HG03565 (cell line): ENCODE data around the gene CES3.
"Not testable (repeated sequence)": the region's sequence is repeated elsewhere in the genome, so short reads cannot be mapped to it uniquely, and the experiment has no call there.

Experiments
- ATAC-seq: cut with Tn5 transposase; IDR thresholded peaks from one replicate; pipeline ENCODE4 v1.9.1; 2021; ENCODE audit warnings: mild to moderate bottlenecking, moderate library complexity; ENCODE audit not compliant: unreplicated experiment

CES3 gene

DNA sequence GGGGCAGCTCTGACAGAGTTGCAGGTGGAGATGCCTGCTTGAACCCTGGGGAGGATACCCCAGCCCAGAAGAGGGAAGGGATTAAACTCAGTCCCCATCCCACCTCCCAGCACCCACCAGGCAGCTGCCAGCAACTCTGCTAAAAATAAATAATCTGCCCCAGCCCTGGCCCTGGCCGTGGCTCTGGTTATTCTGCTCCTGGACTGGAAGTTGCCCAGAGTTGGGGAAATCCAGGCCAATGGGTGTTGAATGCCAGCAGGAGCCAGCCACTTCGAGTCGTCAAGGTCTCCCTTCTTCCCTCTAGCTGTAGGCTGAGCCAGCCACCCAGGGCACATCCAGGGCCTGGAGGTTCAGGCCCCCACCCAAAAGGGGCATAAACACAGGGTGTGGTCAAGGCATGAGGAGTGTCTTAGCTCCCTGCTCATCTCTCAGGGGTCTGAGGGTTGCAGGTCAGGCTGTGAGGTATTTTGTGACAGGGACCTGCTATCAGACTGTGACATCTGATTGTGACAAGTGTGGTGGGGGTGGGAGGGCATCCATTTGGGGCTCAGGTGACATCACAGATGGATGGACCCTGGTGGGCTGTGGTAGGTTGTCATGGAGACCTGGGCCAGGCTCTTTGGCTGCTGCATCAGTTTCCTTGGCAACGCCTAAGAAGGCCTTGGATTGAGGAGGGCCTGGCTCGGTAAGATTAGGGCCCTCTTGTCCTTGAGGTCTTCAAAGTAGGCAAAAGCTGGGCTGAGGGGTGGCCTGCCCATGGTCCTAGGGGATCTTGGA is 34.7 kb upstream of the CES3 start:
- ATAC-seq = no peak

GRCh38 chr16:66926961-66927436 is 34.1 kb upstream of the CES3 start:
- ATAC-seq = no peak

DNA sequence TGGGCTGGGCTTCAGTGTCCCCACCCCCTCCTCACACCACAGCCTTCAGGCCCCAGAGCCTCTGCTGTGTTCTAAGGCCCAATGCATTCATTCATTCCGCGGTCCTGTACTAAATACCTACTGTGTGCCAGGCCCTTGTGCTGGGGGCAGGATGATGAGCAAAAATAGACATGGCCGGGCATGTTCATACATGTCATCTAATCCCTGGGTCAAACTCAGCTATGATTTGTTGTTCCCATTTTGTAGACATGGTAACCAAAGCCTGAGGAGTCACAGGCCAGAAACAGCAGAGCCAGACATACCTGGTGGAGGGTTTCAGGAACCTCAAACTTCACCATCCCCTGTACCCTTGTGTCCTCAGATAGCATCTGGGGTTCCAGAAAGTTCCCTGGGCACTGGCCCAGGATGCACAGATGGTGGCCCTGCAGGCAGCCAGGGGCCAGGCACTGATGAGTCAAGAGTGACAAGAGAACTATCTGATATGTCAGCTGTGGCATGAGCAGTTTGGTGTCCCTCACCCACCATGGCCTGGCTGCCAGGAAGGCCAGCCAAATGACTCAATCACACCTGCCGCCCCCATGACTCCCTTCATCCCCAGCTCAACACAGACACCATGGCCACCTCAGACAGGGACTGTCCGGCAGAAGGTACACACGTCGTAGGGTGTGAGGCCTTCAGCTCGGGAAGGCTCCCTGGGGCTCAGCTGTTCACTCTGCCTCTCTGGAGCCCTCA is 33.0 kb upstream of the CES3 start:
- ATAC-seq = no peak

DNA sequence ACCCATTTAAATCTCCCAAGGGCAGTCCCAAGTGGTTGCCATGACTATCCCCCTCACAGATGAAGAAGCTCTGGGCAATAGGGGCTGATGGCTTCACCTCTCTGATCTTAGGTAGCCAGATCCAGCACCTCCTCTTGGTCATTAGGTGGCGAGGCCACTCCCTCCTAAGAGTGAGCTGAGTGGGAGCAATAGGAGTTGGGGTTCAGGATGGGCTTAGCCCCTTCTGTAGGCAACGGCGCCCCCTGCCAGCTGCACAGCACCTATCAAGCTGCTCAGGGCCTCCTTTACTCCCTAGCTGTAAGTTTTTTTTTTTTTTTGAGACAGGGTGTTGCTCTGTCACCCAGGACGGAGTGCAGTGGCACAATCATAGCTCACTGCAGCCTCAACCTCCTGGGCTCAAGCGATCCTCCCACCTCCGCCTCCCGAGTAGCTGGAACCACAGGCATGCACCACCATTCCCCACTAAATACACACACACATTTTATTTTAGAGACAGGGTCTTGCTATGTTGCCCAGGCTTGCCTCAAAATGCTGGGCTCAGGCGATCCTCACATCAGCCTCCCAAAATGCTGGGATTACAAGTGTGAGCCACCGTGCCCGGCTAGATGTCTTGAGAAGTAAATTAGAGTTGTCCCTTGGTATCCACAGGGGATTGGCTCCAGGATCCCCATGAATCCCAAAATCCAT is 32.2 kb upstream of the CES3 start:
- ATAC-seq = no peak

GRCh38 chr16:66930189-66930588 is 30.9 kb upstream of the CES3 start:
- no peak for ATAC-seq

- no peak for ATAC-seq
Observed at GRCh38 chr16:66931665-66932064, 29.4 kb upstream of the CES3 start.

GRCh38 chr16:66932076-66932475 is 29.0 kb upstream of the CES3 start:
- no peak for ATAC-seq

- ATAC-seq = no peak
Observed at GRCh38 chr16:66933776-66934137, 27.3 kb upstream of the CES3 start.

- peak; percentile 60 for ATAC-seq
Observed at GRCh38 chr16:66934138-66934838, 26.8 kb upstream of the CES3 start, which contains the start of gene CIAO2B. Gene CIAO2B (minus strand): TSS chr16:66934402. CDS start chr16:66934364, 38 bp downstream.

GRCh38 chr16:66934839-66935313 is 26.2 kb upstream of the CES3 start:
- not testable (repeated sequence) for ATAC-seq

DNA sequence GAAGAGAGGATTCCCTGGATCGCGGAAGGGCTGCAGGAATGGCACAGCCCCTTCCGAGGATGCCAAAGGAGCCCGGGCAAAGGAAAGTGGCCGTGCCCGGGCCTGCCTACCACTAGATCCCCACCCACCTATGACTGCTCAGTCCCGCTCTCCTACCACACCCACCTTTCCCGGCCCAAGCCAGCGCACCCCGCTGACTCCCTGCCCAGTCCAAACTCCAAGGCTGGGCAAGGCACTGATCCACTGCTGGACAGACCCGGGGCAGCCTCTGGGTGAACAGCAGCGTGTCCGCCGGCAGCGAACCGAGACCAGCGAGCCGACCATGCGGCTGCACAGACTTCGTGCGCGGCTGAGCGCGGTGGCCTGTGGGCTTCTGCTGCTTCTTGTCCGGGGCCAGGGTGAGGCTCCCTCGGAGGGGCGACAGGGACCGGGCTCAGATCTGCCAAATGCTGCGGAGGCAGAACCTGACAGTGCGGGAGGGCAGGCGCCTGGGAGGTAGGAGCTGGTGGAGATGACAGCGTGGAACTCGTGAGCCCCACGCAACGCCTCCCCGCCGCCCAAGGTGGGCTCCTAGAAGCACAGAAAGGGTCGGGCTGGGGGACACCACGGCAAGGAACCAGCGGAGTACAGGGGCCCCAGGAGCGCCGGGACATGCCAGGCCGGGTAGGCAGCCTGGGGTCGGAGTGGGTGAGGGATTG is 25.6 kb upstream of the CES3 start, which contains the start of gene CES2:
CES2 (plus strand) TSS at position 203 of the 698 bp plus-strand sequence; CDS start at position 323, 120 bp downstream.
- ATAC-seq = no peak

- ATAC-seq = no peak
Observed at GRCh38 chr16:66936462-66936861, 24.6 kb upstream of the CES3 start.

GRCh38 chr16:66936889-66937554 is 24.0 kb upstream of the CES3 start:
- no peak for ATAC-seq

DNA sequence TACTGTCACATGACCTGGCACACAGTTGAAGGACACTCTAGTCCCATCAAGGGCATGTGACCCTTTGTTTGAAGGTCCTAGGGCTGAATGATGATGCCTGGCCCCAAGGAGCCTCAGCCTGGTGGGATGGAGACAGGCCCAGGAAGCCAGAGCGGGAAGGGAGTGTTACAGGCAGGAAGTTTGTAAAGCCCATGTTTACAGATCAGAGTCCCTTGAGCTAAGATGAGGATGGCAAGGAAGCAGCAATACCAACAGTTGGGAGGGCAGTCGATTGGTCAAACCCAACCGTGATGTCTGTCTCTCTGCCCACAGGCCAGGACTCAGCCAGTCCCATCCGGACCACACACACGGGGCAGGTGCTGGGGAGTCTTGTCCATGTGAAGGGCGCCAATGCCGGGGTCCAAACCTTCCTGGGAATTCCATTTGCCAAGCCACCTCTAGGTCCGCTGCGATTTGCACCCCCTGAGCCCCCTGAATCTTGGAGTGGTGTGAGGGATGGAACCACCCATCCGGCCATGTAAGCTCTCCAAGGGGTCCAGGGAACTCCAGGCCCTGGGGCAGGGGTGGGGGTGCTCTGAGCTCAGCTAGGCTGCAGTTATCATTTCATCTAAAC is 23.2 kb upstream of the CES3 start:
- no peak for ATAC-seq

GRCh38 chr16:66939366-66939765 is 21.7 kb upstream of the CES3 start:
- ATAC-seq = no peak

DNA sequence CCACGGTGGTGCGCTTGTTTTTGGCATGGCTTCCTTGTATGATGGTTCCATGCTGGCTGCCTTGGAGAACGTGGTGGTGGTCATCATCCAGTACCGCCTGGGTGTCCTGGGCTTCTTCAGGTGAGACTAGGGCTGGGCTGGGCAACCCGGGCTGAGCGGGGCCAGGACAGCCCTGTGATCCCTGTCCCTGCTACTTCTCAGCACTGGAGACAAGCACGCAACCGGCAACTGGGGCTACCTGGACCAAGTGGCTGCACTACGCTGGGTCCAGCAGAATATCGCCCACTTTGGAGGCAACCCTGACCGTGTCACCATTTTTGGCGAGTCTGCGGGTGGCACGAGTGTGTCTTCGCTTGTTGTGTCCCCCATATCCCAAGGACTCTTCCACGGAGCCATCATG is 20.8 kb upstream of the CES3 start:
- ATAC-seq = no peak

GRCh38 chr16:66942981-66943380 is 18.1 kb upstream of the CES3 start:
- ATAC-seq = no peak

- ATAC-seq = no peak
Observed at GRCh38 chr16:66943426-66944053, 17.5 kb upstream of the CES3 start.

GRCh38 chr16:66944054-66944441 is 17.0 kb upstream of the CES3 start:
- no peak for ATAC-seq
